GM21423 (cell line): ENCODE data around the gene GAB2.
A peak's percentile ranks its signal among the peaks of the same experiment; 100 is the strongest.

ENCODE experiments used
- ATAC-seq: cut with Tn5 transposase; IDR thresholded peaks from one replicate; pipeline ENCODE4 v1.9.1; 2021; ENCODE audit warnings: mild to moderate bottlenecking, moderate library complexity; ENCODE audit not compliant: unreplicated experiment

GAB2 gene

DNA sequence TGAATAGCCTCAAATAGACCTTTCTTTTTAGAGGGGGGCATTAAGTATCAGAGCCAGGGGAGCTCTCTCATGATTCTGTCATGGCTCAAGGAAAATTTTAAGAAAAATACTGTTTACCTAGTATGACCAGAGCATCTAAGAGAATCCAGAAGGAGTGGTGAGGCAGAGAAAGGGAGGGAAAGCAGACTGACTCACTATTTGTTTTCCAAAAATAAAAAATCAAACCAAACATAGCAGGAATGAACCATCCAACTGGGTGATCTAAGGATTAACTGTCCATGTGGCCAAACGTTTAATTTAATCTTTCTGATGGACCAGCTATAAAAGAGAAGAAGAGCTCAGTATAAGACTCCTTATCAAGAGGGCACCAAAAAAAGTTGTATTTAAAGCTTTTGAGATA, 70.8 kb downstream of the GAB2 start:
- ATAC-seq: no peak

DNA sequence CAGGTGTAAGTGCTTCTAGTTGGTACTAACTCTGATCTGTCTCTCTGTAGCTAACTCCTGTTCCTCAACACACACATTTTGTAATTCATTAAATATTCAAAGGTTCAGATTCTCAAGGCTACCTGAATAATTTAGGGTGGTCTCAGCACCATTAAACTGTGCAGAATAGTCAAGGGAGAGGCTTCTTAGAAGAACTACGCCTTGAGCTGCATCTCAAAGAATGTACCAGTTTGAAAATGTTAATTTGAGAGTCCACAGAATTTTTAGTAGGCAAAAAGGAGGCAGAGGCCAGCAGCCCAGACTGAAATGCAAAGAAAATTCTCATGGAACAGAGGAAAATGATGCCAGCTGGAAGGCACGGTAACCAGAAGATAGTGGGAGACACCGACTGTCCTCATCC, 72.2 kb downstream of the GAB2 start:
- ATAC-seq: no peak

DNA sequence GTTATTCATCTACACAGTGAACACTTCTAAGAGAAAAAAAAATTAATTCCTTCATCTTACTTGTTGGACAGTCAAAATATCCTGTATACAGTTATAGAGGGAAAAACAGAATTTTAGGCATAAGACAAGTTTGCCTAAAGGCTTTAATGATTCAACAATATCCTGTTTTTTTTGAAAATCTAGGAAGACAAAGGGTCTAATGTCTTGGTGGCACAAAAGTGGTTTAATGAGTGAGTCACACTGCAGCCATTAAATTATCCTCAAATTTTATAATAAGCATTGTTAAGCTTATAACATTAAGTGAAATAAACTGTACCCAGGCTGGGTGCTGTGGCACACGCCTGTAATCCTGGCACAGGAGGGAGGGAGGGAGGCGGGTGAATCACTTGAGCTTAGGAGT, 72.9 kb downstream of the GAB2 start:
- ATAC-seq: no peak

DNA sequence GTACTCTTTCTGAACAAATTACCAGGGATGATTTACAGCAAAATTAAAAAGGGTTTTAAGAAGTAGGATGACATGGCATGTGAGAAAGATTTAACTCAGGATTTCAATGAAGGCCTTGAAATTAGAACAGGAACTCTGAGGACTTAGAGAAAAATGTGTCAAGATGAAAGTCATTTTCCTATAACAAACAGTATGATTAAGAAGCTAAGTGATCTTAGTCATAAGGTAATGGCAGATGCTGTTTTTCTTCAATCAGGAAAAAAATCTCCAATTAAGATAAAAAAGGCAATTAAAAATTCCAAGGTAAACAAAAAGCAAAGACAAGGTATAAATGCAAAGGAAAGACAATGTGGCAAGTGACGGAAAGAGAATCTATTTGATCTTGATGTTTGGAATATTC, 73.5 kb downstream of the GAB2 start:
- ATAC-seq: no peak

DNA sequence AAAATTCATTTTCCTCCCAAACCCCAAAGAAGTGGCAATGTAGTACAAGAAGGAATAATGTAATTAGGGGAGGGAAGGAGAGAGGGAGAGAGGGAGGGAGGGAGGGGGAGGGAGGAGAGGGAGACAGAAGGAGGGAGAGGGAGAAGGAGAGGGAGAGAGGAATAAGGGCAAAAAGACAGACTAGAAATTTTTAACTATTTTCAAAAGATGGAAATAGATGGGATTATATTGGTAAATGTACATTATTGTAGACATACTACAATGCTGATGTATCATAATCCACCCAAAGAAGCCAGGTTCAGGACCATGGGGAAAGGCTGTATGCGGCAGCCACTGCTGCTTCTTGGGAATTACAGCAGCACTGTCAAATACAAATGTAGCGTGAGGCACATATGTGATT, 74.3 kb downstream of the GAB2 start:
- ATAC-seq: no peak

DNA sequence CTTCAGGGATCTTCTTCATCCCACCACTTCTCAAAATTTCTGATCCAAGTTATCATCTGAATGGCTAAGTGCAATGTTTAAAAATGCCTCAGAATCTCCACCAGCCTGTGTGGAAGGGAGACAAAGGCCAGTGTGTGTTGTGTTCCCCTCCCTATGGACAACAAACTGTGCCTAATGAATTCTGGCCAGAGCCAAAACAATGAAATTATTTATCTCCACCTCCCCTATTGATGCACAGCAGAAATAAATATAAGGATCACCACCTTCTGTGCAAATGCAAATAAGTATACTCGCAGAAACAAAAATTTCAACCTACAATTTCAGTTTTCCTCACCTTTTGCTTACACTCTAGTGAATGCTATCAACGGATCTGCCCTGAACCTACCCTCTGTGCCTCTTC, 75.8 kb downstream of the GAB2 start:
- no peak for ATAC-seq

DNA sequence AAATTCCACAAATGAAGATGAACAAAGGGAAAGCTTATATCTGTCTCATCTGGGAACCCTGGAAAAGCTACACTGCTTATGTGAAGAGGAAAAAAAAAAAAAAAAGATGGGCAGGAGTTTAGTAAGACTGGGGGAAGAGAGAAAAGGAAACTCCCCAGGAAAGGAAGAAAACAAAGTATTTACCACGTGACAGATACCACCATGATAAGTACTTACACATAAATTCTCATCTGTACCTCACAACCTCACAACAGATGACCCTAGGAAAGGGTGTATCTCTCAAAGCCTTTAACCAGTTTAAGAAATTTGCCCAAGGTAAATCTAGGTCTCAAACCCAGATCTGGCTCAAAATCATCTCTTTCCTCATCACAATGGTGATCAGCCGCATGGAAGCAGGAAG, 77.1 kb downstream of the GAB2 start:
- ATAC-seq: no peak

DNA sequence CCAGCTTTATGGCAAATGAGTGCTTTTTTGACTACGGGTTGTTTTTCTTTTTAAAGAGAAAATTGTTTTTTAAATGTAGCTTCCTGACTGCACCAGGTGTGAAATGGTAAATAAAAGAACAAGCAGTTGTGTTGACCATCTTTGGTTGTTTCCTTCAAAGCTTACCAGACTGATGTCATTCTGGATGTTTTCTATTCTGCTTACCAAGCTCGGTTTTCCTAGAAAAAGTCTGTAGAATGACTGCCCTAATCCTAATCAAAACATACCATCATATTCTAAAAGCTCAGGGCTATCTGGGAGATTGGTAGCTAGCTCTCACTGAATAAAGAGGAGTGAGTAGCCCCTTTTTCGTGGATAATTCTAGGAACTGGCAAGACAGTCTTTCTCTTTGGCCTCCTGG, 77.7 kb downstream of the GAB2 start:
- ATAC-seq: no peak

DNA sequence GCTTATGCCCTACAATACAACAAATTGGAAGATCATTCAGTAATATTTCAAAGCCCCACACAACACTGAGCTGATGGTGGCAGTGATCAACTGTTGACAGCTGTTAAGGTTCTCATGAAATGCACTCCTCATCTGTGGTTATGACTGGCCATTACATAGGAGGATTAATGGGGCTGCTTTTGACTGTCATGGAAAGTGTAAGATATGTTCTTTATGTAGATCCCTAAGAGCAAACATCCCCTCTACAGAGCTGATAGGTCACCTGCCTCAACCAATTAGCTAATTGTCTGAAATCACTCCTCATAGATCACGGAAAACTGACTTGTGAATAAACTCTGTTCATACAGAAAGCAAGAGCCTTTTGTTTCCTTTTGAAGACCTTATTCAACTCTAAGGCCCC, 78.1 kb downstream of the GAB2 start:
- ATAC-seq: no peak

DNA sequence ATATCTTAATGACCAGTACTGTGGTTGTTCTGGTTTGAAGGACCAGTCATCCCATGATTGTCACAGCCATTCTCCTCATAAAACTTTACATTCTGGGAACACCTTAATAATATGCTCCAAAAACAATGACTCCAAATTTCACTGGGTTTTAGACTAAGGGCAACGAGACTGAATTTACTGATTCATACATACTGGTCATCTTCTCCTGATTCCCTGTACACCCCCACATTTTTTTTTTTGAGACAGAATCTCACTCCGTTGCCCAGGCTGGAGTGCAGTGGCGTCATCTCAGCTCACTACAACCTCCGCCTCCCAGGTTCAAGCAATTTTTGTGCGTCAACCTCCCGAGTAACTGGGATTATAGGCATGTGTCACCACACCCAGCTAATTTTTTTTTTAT, 78.9 kb downstream of the GAB2 start:
- no peak for ATAC-seq

DNA sequence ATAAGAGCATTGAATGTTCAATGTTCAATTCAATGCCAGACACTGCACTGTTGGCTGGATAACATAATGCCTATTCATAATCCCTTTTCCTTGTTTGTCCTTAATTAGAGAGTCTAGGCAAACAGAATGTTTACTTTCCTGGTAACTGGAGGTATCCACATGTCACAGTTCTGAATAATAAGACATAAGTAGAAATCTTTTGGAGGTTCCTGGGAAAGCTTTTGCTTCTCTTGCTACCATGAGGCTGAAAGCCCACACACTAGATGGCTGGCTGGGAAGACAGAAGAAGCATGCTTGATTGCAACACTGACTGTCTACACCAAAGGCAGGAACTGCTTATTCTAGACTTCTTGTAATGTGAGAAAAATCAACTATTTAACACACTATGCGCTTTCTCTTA, 79.5 kb downstream of the GAB2 start:
- no peak for ATAC-seq

DNA sequence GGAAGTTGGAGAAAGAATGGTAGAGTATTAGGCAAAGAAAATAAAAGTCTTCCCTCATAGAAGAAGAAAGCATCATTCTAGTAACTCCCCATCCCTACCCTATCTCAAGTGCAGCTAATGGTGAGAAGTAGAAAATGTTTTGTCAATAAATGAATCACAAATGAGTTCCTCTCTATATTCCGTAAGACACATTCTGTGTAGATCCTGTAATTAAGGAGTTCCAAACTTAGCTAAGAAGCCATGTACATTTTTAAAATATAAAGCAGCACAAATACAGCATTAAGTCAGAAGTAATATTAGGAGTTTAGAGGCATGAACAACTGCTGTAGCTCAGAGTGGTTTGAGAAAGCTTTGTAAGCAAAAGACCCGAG, 80.1 kb downstream of the GAB2 start:
- ATAC-seq: no peak

DNA sequence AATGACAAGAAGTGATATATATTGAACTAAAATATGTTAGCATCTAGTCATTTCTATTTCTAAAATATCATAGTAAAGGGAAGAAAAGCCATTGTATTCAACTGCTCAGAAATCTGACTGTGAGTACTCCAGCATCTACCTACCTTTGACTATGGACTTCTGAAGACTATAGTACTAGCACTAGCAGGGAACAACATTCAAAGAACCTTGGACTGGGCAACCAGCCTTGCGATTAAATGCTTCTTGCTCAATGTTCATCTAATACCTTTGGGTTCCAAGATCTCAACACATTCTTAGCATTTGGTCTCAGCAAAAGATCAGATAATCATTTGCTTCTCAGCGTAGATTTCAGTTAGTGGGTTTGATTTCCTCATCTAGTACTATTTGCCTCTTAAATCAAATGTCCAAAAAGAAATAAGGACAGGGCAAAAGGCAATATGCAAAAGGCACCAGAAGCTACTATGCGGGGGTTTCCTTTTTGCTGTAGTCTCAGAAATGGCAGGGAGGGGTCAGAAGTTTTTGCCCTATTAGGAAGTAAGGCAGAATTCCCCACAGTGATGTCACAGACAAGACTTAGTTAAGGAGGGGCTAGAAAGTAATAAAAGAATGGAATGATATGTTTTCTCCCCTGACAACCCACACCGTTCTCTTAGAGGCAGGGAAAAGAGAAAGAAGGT, 80.6 kb downstream of the GAB2 start:
- no peak for ATAC-seq

DNA sequence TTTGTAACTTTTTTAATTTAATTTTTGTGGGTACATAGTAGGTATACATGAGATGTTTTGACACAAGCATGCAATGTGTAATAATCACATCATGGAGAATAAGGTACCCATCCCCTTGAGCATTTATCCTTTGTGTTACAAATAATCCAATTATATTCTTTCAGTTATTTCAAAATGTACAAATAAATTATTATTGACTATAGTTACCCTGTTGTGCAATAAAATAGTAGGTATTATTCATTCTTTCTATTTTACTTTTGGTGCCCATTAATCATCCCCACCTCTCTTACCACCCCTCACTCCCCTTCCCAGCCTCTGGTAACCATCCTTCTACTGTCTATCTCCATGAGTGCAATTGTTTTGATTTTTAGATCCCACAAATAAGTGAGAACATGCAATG, 83.5 kb downstream of the GAB2 start:
- no peak for ATAC-seq

DNA sequence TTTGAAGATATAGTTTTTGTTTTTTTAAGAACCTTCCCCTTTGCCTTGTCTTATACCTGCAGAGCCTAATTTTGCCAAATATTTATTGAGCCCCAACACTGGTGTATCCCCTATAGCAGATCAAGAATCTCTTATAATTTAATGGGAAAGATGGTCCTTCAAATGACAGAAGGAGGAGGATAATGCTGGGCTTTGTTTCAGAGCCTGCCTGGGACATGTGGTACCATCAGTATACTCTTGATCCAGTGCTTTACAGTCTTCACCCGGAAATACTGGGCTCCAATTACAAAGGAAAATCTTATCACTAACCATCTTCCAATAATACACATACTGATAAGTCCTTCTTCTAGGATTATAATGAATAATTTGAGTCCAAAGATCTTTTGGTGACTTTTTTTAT, 84.7 kb downstream of the GAB2 start:
- no peak for ATAC-seq

DNA sequence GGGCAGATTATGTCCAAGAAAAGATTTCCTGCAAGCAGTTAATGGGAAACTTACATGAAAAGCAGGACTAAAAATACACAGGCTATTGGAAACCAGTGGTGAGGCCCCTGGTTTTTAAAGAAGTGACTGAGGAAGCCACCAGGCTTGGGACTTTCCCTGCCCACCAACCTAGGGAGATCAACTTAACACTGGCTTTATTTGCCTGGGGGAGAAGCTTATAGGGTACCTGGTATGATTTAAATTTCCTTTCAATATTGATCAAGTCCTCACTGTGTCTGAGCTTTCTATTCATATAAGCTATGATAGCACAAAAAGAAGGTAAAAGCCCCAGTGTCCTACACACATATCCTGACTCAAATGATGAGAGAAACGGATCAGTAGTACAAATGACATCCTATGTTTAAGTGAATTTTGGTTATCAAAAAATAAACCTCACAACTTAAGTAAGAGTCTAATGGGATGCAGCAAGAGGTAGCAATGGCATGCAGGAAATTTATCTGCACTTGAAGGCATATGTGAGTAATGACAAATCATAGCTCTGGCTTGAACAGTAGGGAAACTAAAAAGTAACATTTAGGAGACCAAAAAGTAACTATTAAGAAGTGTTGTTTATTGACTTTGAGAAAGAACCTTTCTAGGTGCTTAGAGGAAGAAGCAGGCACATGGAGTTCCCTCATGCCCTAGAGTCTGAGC, 85.3 kb downstream of the GAB2 start:
- no peak for ATAC-seq

DNA sequence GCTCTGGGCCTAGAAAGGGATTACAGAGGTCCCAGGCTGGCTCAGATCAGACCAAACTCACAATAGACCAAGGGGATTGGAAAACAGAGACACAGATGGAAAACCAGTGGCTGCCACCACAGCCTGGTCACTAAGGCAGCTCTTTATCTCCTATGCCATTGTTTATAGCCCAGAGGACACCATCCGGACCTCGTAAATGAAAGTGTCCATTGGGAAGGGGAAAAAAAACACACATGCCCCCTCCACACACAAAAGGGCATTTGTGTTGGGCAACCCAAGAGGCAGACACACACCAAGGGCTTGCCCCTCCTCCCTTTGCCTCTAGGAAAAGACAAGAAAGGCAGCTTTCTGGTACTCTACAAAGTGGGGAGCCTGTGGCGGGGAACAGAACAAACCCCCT, 85.9 kb downstream of the GAB2 start:
- ATAC-seq: no peak

DNA sequence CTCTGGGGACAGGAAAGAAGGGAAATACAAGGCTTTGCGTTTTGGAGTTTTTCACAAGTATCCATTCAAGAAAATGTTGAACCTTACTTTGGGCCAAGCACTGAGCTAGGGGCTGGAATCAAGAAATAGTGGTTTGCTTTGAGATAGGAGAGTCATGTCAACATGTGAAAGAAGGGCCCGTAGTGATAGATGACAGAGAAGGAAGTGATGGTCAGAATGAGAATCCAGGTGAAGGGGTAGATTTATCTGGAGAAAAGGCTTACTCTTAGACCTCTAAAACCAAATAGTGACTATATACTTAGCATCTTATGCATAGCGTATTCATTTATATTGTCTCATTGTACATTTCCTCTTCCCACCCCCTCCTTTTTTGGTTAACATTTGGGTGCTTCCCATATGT, 87.3 kb downstream of the GAB2 start:
- ATAC-seq: no peak

DNA sequence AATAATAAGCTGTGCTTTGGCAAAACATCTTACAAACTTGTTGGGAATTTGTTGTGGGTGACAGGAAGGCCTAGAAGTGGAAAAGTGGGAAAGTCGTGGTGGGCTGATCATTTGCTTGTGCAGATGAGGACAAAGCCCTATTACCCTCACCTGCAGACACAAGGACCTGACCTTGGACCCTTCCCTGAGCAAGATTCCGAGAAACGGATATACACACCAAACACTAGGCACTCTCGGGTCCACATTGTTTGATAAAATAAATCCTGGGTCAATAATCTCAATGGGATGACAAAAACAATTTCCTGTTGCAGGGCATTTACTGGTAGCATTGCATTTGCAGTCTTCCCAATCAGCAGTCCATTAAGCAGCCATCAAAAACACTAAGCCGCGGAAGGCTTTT, 89.7 kb downstream of the GAB2 start:
- ATAC-seq: no peak

DNA sequence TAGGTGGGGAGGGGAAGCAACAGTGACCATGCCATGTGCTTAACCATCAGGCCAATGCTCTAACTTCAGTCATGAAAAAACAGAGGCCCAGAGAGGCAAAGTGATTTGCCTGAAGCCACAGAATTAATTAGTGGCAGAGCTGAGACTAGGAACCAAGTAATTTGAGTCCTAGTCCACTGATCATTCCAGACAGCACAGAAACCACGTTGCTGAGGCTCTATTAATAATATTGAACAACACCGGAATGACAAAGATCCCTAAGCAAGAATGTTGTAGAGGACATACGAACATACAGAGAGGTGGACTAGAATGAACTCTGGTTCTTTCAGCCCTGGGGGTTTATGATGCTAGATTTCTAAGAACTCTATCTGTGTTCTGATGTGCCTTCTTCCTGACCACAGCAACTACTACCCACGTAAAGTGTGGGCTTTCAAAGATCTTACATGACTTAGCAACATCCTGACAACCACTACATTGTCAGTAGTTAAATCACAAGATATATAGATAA, 92.3 kb downstream of the GAB2 start:
- peak; percentile 50 for ATAC-seq

DNA sequence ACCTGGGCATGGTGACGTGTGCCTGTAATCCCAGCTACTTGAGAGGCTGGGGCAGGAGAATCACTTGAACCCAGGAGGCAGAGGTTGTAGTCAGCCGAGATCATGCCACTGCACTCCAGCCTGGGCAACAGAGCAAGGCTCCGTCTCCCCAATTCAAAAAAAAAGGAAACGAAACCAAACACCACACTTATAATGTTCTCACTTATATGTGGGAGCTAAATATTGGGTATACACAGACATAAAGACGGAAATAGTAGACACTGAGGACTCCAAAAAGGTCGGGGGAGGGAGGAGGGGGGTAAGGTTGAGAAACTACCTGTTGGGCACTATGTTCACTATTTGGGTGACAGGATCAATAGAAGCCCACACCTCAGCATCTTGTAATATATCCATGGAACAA, 94.3 kb downstream of the GAB2 start:
- ATAC-seq: no peak

DNA sequence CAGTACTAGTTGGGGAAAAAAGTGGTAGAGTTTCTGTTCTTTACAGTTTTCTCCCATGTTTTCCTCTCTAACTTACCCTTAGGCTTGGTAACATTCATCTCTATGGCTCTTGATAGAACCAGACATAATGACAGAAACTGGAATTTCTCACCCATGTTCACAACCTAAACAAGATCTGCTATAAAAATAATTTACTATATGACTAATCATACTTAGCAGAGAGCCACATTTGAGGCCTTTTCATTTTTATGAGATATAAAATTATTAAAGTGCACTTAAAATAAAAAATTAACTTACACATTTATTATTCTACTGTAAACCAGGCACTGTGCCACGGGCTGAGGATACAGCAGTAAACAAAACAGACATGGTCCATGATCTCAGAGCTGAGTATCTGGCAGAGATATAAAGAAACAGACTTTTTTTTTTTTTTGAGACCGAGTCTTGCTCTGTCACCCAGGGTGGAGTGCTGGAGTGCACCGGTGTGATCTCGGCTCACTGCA, 98.1 kb downstream of the GAB2 start:
- no peak for ATAC-seq
